ENCODE measurements around the gene ADH1B. TPM values are rescaled to one million over a fixed set of nuclear protein-coding genes. Genes with fewer than 3 reads are reported as not detected.

Gene ADH1B
- total RNA-seq, 1 experiment from 2014 or later: 1.0 TPM

DNA sequence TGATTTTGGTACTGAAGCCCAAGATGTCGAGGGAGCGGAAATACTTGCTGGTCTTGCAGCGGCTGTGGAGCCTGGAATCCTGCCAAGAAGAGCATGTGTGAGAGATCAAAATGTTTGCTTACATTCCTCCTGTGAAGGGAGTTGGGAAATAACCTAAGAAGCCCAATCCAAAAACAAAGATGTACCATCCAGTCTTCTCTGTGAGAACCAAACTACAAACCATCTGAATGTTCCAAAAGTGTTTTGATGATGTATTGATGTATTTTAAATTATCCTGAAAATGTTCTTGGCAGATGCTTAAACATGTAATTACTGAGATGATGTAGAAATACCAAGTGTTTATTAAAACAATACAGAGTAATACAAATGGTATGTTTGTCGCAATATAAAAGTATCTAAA is 20.3 kb downstream of the ADH1B start:
- no peak overlapping the region for H3K4me3 Mint-ChIP-seq
- peaks cover 4% of the 10 kb centered on the region for H3K36me3 Mint-ChIP-seq
- ChIA-PET CTCF (no interaction called here), POLR2A (no interaction called here)
- H3K27ac Mint-ChIP-seq: no peak overlapping the region
- TF ChIP-seq NR3C1 (CRISPR knock-in tag; conservative IDR thresholded peaks at IDR 0.05; ENCODE audit: low read depth) (no peak), FOXJ3 (CRISPR knock-in tag; IDR thresholded peaks at IDR 0.05; ENCODE audit: borderline replicate concordance) (no peak), ZNF232 (CRISPR knock-in tag; IDR thresholded peaks at IDR 0.05) (no peak), EMX1 (CRISPR knock-in tag; IDR thresholded peaks at IDR 0.05) (no peak), ZNF138 (CRISPR knock-in tag; conservative IDR thresholded peaks at IDR 0.05) (no peak), MYBL2 (CRISPR knock-in tag; IDR thresholded peaks at IDR 0.05) (no peak)
- TF ChIP-seq, protein P1, sequence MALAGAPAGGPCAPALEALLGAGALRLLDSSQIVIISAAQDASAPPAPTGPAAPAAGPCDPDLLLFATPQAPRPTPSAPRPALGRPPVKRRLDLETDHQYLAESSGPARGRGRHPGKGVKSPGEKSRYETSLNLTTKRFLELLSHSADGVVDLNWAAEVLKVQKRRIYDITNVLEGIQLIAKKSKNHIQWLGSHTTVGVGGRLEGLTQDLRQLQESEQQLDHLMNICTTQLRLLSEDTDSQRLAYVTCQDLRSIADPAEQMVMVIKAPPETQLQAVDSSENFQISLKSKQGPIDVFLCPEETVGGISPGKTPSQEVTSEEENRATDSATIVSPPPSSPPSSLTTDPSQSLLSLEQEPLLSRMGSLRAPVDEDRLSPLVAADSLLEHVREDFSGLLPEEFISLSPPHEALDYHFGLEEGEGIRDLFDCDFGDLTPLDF (CRISPR knock-in tag; IDR thresholded peaks at IDR 0.05): no peak
- TF ChIP-seq, protein P2, sequence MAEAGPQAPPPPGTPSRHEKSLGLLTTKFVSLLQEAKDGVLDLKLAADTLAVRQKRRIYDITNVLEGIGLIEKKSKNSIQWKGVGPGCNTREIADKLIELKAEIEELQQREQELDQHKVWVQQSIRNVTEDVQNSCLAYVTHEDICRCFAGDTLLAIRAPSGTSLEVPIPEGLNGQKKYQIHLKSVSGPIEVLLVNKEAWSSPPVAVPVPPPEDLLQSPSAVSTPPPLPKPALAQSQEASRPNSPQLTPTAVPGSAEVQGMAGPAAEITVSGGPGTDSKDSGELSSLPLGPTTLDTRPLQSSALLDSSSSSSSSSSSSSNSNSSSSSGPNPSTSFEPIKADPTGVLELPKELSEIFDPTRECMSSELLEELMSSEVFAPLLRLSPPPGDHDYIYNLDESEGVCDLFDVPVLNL (CRISPR knock-in tag; IDR thresholded peaks at IDR 0.05; ENCODE audit: borderline replicate concordance, low read depth): no peak
- TF ChIP-seq, protein P3, sequence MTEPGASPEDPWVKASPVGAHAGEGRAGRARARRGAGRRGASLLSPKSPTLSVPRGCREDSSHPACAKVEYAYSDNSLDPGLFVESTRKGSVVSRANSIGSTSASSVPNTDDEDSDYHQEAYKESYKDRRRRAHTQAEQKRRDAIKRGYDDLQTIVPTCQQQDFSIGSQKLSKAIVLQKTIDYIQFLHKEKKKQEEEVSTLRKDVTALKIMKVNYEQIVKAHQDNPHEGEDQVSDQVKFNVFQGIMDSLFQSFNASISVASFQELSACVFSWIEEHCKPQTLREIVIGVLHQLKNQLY (CRISPR knock-in tag; IDR thresholded peaks at IDR 0.05): no peak
- TF ChIP-seq, protein P4, sequence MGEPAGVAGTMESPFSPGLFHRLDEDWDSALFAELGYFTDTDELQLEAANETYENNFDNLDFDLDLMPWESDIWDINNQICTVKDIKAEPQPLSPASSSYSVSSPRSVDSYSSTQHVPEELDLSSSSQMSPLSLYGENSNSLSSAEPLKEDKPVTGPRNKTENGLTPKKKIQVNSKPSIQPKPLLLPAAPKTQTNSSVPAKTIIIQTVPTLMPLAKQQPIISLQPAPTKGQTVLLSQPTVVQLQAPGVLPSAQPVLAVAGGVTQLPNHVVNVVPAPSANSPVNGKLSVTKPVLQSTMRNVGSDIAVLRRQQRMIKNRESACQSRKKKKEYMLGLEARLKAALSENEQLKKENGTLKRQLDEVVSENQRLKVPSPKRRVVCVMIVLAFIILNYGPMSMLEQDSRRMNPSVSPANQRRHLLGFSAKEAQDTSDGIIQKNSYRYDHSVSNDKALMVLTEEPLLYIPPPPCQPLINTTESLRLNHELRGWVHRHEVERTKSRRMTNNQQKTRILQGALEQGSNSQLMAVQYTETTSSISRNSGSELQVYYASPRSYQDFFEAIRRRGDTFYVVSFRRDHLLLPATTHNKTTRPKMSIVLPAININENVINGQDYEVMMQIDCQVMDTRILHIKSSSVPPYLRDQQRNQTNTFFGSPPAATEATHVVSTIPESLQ (CRISPR knock-in tag; IDR thresholded peaks at IDR 0.05): no peak
- TF ChIP-seq, protein P5, sequence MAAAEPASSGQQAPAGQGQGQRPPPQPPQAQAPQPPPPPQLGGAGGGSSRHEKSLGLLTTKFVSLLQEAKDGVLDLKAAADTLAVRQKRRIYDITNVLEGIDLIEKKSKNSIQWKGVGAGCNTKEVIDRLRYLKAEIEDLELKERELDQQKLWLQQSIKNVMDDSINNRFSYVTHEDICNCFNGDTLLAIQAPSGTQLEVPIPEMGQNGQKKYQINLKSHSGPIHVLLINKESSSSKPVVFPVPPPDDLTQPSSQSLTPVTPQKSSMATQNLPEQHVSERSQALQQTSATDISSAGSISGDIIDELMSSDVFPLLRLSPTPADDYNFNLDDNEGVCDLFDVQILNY (CRISPR knock-in tag; IDR thresholded peaks at IDR 0.05): no peak
- TF ChIP-seq, protein P6, sequence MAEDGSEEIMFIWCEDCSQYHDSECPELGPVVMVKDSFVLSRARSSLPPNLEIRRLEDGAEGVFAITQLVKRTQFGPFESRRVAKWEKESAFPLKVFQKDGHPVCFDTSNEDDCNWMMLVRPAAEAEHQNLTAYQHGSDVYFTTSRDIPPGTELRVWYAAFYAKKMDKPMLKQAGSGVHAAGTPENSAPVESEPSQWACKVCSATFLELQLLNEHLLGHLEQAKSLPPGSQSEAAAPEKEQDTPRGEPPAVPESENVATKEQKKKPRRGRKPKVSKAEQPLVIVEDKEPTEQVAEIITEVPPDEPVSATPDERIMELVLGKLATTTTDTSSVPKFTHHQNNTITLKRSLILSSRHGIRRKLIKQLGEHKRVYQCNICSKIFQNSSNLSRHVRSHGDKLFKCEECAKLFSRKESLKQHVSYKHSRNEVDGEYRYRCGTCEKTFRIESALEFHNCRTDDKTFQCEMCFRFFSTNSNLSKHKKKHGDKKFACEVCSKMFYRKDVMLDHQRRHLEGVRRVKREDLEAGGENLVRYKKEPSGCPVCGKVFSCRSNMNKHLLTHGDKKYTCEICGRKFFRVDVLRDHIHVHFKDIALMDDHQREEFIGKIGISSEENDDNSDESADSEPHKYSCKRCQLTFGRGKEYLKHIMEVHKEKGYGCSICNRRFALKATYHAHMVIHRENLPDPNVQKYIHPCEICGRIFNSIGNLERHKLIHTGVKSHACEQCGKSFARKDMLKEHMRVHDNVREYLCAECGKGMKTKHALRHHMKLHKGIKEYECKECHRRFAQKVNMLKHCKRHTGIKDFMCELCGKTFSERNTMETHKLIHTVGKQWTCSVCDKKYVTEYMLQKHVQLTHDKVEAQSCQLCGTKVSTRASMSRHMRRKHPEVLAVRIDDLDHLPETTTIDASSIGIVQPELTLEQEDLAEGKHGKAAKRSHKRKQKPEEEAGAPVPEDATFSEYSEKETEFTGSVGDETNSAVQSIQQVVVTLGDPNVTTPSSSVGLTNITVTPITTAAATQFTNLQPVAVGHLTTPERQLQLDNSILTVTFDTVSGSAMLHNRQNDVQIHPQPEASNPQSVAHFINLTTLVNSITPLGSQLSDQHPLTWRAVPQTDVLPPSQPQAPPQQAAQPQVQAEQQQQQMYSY (CRISPR knock-in tag; IDR thresholded peaks at IDR 0.05): no peak
- H3K4me1 Mint-ChIP-seq: no peaks in the 10 kb centered on the region
- peaks cover 36% of the 10 kb centered on the region for H3K9me3 Mint-ChIP-seq
- H3K27me3 Mint-ChIP-seq (ENCODE audit: low read depth): peaks cover 3% of the 10 kb centered on the region; the same call in 1 of the 2 replicates
- no peak for ATAC-seq
- no peak for DNase-seq (ENCODE audit: low spot score)

DNA sequence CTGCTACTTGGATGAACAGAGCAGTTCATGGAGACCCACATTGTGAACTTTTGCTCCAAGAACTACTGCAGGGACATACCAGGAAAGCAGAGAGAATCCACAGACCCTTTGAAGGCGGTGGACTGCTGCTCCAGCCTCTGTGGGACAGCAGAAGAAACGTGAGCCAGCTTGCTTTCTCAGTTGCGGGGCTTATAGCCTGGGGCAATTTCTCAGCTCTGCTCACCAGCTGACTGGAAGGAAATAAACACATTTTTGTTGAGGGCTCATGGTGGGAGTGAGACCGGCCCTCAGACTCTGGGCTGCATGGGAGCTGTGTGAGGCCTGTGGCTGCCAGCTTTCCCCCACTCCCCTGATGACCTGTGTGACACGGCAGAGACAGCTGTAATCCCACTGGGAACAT is 27.8 kb downstream of the ADH1B start:
- ATAC-seq (no peak), DNase-seq (ENCODE audit: low spot score) (no peak)
- TF ChIP-seq, protein P7, sequence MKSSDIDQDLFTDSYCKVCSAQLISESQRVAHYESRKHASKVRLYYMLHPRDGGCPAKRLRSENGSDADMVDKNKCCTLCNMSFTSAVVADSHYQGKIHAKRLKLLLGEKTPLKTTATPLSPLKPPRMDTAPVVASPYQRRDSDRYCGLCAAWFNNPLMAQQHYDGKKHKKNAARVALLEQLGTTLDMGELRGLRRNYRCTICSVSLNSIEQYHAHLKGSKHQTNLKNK (CRISPR knock-in tag; IDR thresholded peaks at IDR 0.05): no peak
- TF ChIP-seq, protein P8, sequence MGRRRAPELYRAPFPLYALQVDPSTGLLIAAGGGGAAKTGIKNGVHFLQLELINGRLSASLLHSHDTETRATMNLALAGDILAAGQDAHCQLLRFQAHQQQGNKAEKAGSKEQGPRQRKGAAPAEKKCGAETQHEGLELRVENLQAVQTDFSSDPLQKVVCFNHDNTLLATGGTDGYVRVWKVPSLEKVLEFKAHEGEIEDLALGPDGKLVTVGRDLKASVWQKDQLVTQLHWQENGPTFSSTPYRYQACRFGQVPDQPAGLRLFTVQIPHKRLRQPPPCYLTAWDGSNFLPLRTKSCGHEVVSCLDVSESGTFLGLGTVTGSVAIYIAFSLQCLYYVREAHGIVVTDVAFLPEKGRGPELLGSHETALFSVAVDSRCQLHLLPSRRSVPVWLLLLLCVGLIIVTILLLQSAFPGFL (CRISPR knock-in tag; IDR thresholded peaks at IDR 0.05; ENCODE audit: borderline replicate concordance): no peak
- no peak for TF ChIP-seq NR1H2 (CRISPR knock-in tag; IDR thresholded peaks at IDR 0.05)
- no peak for TF ChIP-seq RORB (CRISPR knock-in tag; IDR thresholded peaks at IDR 0.05)
- TF ChIP-seq CREM (CRISPR knock-in tag; IDR thresholded peaks at IDR 0.05): no peak
- no peak for TF ChIP-seq JUN (CRISPR knock-in tag; IDR thresholded peaks at IDR 0.05)
- TF ChIP-seq TCF7 (CRISPR knock-in tag; IDR thresholded peaks at IDR 0.05; ENCODE audit: low read depth): no peak
- TF ChIP-seq, protein P9, sequence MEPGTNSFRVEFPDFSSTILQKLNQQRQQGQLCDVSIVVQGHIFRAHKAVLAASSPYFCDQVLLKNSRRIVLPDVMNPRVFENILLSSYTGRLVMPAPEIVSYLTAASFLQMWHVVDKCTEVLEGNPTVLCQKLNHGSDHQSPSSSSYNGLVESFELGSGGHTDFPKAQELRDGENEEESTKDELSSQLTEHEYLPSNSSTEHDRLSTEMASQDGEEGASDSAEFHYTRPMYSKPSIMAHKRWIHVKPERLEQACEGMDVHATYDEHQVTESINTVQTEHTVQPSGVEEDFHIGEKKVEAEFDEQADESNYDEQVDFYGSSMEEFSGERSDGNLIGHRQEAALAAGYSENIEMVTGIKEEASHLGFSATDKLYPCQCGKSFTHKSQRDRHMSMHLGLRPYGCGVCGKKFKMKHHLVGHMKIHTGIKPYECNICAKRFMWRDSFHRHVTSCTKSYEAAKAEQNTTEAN (CRISPR knock-in tag; IDR thresholded peaks at IDR 0.05): no peak
- TF ChIP-seq, protein P10, sequence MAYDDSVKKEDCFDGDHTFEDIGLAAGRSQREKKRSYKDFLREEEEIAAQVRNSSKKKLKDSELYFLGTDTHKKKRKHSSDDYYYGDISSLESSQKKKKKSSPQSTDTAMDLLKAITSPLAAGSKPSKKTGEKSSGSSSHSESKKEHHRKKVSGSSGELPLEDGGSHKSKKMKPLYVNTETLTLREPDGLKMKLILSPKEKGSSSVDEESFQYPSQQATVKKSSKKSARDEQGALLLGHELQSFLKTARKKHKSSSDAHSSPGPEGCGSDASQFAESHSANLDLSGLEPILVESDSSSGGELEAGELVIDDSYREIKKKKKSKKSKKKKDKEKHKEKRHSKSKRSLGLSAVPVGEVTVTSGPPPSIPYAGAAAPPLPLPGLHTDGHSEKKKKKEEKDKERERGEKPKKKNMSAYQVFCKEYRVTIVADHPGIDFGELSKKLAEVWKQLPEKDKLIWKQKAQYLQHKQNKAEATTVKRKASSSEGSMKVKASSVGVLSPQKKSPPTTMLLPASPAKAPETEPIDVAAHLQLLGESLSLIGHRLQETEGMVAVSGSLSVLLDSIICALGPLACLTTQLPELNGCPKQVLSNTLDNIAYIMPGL (CRISPR knock-in tag; IDR thresholded peaks at IDR 0.05): no peak
- Mint-ChIP-seq H3K36me3 (peaks cover 12% of the 10 kb centered on the region), H3K9me3 (peaks cover 51% of the 10 kb centered on the region), H3K27me3 (ENCODE audit: low read depth) (peaks cover 3% of the 10 kb centered on the region; the same call in 1 of the 2 replicates), H3K4me3 (no peak overlapping the region), H3K27ac (no peak overlapping the region), H3K4me1 (no peaks in the 10 kb centered on the region)
- ChIA-PET POLR2A (no interaction called here), CTCF (no interaction called here)

All from WTC11 (cell line).